GM23248 (cell line): ENCODE results near the gene ZFP36.

Source experiments
- EZH2 ChIP-seq: fragments of 200-600 bp; sonication (generic); IDR thresholded peaks from 2 replicates; pipeline ENCODE4 v1.6.1; 2018; ENCODE audit warnings: antibody characterized with exemption, mild to moderate bottlenecking; ENCODE audit not compliant: insufficient read depth, poor library complexity, severe bottlenecking
- EZH2phosphoT487 ChIP-seq: fragments of 200-600 bp; sonication (generic); IDR thresholded peaks from 2 replicates; pipeline ENCODE4 v1.6.1; 2018; ENCODE audit warnings: antibody characterized with exemption, moderate library complexity, mild to moderate bottlenecking, low read depth; ENCODE audit not compliant: insufficient read depth

DNA sequence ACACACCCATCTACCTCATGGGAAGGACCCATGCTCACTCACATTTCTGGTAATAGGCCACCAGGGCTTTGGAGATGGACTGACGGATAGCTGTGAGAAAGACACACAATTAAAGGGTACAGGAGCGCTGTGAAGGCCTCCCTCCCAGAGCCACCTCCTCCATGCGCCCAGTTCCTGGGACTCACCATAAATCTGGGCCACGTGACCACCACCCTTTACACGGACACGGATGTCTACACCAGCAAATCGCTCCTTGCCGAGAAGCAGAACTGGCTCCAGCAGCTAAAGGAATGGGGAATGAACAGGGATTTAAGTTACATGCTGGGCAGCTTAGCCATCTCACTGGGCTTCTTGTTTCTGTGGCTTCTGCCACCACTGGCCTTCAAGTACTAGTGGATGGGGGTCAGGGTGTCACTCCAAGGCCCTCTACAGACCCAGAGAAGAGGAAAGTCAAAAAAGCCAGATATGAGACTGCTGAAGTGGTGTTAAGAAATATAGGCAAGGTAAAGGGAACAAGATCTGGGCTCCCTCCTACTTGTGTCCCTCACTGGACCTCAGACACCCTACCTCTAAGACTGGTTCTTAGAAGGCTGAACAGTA lies 26.9 kb downstream of the ZFP36 start:
- TF ChIP-seq EZH2 (no peak), EZH2phosphoT487 (no peak)
